WTC11 (cell line): Measurements from ENCODE around the gene ADAMTS18.

Source experiments
- ATF3 ChIP-seq: sonication (generic); formaldehyde crosslinking; conservative IDR thresholded peaks from 2 replicates; pipeline ENCODE4 v1.8.1; 2022; ENCODE audit warnings: mild to moderate bottlenecking, missing genetic modification reagents
- CREB1 ChIP-seq: sonication (generic); formaldehyde crosslinking; IDR thresholded peaks from 2 replicates; pipeline ENCODE4 v1.8.0; 2023; ENCODE audit warnings: mild to moderate bottlenecking, missing genetic modification reagents
- CTCF ChIP-seq: fragments of 200-600 bp; IDR thresholded peaks from 2 replicates; pipeline ENCODE4 v1.8.0; 2022; ENCODE audit warnings: antibody characterized with exemption
- E2F4 ChIP-seq: sonication (generic); formaldehyde crosslinking; IDR thresholded peaks from 2 replicates; pipeline ENCODE4 v1.8.1; 2022; ENCODE audit warnings: low read depth, mild to moderate bottlenecking, moderate library complexity, missing genetic modification reagents, borderline replicate concordance
- ELF4 ChIP-seq: sonication (generic); formaldehyde crosslinking; IDR thresholded peaks from 2 replicates; pipeline ENCODE4 v1.8.1; 2022; ENCODE audit warnings: low read depth, mild to moderate bottlenecking, moderate library complexity, missing genetic modification reagents
- ETV6 ChIP-seq: sonication (generic); formaldehyde crosslinking; IDR thresholded peaks from 2 replicates; pipeline ENCODE4 v1.8.1; 2022; ENCODE audit warnings: mild to moderate bottlenecking, missing genetic modification reagents
- FOXP4 ChIP-seq: sonication (generic); formaldehyde crosslinking; IDR thresholded peaks from 2 replicates; pipeline ENCODE4 v1.8.0; 2022; ENCODE audit warnings: mild to moderate bottlenecking, missing genetic modification reagents
- HMGA2 ChIP-seq: fragments of 250-450 bp; sonication (Bioruptor Pico); IDR thresholded peaks from 2 replicates; pipeline ENCODE4 v1.4.0; 2021; ENCODE audit warnings: mild to moderate bottlenecking, moderate library complexity
- IRF1 ChIP-seq: sonication (generic); formaldehyde crosslinking; IDR thresholded peaks from 2 replicates; pipeline ENCODE4 v1.8.0; 2023; ENCODE audit warnings: missing genetic modification reagents
- MAX ChIP-seq: sonication (generic); formaldehyde crosslinking; IDR thresholded peaks from 2 replicates; pipeline ENCODE4 v1.8.0; 2022; ENCODE audit warnings: mild to moderate bottlenecking, missing genetic modification reagents
- TP53 ChIP-seq: sonication (generic); formaldehyde crosslinking; IDR thresholded peaks from 2 replicates; pipeline ENCODE4 v1.8.1; 2023; ENCODE audit warnings: mild to moderate bottlenecking, missing genetic modification reagents
- USF1 ChIP-seq: sonication (generic); formaldehyde crosslinking; IDR thresholded peaks from 2 replicates; pipeline ENCODE4 v1.8.0; 2022; ENCODE audit warnings: mild to moderate bottlenecking, missing genetic modification reagents
- ZNF512 ChIP-seq: sonication (generic); formaldehyde crosslinking; IDR thresholded peaks from 2 replicates; pipeline ENCODE4 v1.8.1; 2022; ENCODE audit warnings: missing genetic modification reagents, borderline replicate concordance

- no peak for TF ChIP-seq CTCF
- no peak for TF ChIP-seq ELF4 (CRISPR knock-in tag)
- no peak for TF ChIP-seq MAX
- no peak for TF ChIP-seq CREB1 (CRISPR knock-in tag)
- TF ChIP-seq HMGA2 (CRISPR knock-in tag) = no peak
- no peak for TF ChIP-seq IRF1 (CRISPR knock-in tag)
- no peak for TF ChIP-seq ZNF512 (CRISPR knock-in tag)
- no peak for TF ChIP-seq E2F4 (CRISPR knock-in tag)
- TF ChIP-seq ATF3 = no peak
- no peak for TF ChIP-seq ETV6 (CRISPR knock-in tag)
- no peak for TF ChIP-seq FOXP4
- no peak for TF ChIP-seq TP53
- TF ChIP-seq USF1 (CRISPR knock-in tag) = no peak
Measured at GRCh38 chr16:77330332-77331042, 104.3 kb downstream of the ADAMTS18 start.
